GM19372 (cell line): ENCODE results near the gene TAGAP.
A peak's percentile ranks its signal among the peaks of the same experiment; 100 is the strongest.
"Not testable (repeated sequence)": the region's sequence is repeated elsewhere in the genome, so short reads cannot be mapped to it uniquely, and the experiment has no call there.

Source experiments
- ATAC-seq: cut with Tn5 transposase; IDR thresholded peaks from one replicate; pipeline ENCODE4 v1.9.1; 2021; ENCODE audit warnings: mild to moderate bottlenecking, low read depth, moderate library complexity; ENCODE audit not compliant: unreplicated experiment

TAGAP gene

DNA sequence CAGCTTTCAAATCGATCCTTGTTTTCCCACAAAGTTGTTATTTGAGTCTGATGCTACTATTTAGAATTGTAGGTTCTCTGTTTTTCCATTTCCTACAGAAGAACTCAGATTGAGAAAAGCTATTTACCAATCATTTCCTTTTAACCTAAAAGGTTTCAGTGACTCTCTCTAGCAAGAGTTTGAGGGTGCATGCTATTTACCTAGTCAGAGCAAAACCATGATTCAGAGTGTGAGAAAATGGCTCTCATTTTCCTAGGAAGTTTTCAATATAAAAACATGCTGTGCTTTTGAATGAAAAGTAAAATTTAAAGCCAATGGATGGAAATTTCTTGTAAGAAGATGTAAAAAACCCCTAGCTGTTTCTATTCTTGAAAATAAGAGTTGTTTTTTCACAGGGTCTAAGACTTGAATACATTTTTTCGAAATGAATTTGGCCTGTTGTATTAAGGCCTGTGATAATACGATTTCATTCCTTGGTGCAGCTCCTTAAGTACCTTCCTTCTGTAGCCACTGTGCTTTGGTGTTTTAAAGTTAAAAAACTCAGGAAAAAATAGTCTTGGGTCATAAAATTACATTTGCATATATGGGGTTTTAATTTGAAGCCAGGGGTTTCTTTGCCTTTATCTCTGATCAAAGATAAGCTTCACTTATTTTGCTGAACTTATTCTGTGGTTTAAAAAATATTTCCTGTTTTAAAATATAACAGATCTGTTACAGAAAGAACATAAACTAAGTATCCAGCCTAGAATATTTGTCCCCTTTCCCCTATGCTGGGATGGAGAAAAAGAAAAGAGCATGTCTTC, 26.8 kb downstream of the TAGAP start:
- ATAC-seq: no peak

DNA sequence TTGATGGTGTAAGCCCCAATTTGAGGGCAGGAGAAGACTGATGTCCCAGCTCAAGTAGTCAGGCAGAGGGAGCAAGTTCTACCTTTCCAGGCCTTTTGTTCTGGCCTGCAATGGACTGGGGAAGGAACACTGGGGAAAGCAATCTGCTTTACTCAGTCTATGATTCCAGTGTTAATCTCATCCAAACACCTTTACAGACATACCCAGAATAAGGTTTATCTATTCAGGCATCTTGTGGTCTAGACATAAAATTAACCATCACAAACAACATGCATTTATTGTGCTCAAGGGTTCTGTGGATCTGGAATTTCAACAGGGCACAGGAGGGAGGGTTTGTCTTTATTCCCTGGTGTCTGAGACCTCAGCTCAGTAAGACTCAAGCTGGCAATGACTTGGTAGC, 30.4 kb downstream of the TAGAP start:
- ATAC-seq: no peak

DNA sequence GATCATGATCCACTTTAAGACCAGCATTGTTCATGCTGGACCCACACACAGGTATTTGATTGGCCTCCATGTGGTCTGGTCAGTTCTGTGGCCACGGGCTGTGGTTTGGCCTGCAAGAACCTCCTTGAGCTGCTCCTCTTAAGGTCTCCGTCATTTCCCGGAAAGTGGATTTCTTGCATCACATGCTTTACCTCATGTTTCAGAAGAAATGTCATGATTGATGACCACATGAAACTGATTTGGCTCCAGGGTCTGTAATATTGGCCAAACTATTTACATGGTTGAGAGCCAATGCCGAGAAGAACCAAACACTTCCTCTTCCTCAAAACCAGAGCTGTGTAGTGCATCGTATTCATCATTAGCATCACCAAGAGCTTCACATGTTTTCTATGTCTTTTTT, 31.6 kb downstream of the TAGAP start:
- no peak for ATAC-seq

DNA sequence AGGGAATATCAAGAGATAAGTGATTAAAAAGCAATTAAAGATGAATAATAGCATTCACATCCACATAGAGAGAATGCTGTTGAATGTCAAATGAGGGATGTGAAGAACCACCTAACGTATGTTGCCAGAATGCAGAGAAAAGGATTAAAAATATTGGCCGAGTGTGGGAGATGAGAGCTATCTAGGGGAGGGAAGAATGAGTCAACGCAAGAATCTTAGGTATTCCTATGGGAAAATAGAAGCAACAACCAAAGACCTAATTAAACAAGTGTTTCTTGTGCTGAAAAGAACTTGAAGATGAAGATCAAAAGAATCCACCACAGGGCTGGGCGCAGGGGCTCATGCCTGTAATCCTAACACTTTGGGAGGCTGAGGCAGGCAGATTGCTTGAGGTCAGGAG, 32.6 kb downstream of the TAGAP start:
- ATAC-seq: no peak

DNA sequence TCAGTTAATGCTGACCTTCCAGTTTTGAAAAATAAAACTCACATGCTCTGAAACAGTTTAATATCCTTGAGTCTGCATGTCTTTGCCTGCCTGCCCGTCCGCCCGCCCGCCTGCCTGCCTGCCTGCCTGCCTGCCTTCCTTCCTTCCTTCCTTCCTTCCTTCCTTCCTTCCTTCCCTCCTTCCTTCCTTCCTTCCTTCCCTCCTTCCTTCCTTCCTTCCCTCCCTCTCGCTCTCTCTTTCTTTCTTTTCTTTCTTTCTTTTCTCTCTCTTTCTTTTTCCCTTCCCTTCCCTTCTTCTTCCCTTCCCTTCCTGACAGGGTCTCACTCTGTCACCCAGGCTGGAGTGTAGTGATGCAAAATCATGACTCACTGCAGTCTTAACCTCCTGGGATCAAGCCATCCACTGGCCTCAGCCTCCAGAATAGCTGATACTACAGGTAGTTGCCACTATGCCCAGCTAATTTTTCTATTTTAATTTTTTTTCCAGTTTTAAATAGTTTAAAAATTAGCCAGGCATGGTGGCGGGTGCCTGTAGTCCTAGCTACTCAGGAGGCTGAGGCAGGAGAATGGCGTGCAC, 34.7 kb downstream of the TAGAP start:
- ATAC-seq: not testable (repeated sequence)

DNA sequence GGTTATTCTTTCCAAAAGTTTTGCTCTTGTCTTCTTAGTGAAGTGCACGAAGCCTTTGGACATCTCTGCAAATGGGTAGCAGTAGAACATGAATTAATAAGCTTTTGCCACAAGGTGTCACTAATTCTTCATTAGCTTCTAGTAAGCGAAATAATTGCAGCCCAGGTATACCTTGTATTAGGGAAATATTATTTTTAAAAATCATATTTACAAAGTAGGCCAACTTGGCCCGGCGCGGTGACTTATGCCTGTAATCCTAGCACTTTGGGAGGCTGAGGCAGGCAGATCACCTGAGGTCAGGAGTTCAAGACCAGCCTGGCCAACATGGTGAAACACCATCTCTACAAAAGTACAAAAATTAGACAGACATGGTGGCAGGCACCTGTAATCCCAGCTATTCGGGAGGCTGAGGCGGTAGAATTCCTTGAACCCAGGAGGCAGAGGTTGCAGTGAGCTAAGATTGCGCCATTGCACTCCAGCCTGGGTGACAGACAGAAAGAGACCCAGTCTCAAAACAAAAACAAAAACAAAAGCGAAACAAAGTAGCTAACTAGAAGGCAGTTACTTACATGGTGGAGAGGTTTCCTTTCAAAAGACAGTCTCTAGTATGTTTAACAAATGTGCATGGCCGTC, 36.0 kb downstream of the TAGAP start:
- ATAC-seq: peak; percentile 61

DNA sequence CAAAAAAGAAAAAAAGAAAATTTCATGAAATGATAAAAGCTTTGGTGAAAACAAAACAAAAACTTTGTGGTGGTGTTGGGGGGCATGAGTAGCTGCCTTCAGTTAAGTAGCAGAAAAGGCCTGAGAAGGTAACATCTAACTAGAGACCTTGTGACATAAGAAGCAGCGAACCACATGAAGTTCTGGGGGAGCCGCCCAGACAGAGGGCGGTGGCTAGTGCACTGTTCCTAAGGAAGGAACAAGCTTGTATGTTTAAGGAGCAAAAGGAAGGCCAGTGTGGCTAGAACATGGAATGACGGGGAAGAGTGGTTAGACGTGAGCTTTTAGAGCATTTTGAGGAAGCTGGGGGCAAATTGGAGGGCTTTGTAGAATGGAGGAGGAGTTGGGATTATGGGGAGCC, 37.3 kb downstream of the TAGAP start:
- ATAC-seq: no peak

DNA sequence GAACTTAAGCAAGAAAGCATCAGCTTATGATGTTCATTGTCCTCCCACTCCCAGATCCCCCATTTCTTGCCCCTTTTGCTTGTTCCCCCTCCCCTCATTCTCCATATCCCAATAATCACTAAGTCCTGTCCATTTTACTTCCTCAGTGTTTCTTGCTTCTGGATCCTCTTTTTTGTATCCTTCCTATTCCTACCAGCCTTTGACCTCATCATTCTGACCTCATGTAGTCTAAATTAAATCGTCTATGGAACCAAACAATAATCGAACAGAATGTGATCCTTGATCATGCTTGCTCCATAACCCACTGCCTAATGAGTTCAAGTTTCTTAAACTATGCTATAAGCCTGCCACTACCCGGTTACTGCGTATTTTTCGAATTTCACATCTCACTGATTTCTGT, 39.4 kb downstream of the TAGAP start:
- ATAC-seq: no peak

DNA sequence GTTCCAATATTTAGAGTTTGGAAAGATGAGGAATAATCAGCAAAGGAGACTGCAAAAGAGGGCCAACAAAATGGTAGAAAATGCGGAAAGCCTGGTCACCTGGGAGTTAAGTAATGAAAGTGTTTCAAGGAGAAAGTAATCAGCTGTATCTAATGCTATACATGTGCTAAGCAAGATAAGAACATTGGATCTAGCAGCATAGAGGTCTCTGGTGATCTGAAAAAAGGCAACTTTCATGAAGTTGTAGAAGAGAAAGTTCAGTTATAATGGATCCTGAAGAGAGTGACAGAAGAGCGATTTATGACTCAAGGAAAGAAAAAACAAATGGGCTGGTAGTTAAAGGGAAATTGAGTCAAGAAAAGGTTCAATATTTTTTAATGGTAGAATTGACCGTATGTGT, 40.2 kb downstream of the TAGAP start:
- ATAC-seq: no peak

DNA sequence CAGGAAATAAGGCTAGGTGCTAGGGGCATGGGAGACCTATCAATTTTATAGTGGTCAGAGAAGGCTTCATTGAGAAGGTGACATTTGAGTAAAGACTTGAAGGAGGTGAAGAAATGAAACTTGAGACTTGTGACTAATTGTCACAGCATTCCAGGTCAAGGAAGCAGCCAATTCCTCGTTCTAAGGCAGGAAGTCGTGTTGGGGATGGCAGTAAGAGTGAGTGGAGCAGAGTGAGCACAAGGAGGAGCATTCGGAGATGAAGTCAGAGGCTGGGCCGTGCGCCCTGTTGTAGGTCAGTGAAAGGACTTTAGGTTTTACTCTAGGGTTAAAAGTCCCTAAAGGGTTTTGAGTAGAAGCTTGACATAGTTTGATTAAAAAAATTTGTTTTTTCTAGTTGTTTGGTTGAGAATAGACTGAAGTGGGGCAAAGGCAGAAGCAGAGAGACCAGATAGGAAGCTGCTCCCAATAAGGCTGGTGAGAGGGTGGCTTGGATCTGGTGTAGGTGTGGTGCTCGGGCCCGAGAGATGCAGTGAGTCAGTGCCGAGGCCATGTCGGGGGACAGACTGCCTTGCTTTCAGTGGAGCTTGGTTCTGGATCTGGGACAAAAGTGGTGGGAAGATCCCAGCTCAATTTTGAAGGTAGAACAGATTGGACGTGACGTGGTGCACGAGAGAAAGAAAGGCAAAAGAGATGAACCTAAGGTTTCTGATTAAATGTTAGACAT, 42.2 kb downstream of the TAGAP start:
- ATAC-seq: no peak

DNA sequence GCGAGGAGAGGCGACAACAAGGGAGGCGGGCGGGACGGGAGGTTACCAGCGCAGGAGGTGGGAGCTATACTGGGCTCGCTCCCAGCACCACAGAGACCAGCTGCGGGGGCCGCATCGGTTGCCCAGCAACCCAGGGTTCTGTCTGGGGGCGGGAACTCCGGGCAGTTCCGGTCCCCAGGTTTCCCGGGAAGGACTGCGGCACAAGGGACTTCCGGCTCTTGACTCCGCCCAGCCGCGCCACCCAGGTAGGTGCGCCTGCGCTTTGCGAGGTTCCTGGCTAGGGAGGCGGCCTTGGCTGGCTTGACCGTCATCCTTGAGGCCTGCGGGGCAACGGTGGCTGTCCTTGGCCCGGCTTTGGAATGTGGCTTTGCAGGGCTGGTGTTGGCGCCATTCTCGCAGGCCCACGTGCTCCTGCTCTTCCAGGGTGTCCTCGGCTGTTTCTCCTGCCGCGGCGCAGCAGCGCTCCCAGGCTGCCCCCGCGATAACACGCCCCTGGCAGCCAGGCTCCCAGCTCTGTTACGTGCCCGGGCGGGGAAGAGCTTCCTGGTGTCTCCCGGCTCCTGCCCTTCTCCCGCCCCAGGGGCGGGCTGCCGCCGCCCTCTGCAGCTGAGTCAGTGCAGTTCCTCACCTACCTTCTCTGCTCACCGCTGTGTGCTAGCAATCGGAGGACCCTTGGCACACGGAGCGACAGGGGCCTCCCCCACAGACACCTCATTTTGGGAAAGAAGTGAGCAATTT, 45.0 kb downstream of the TAGAP start, which contains the start of gene RSPH3:
Gene RSPH3 (minus strand): TSS at position 537 of the 738 bp plus-strand sequence. CDS start 652 bp downstream, outside the sequence.
- ATAC-seq: peak; percentile 91

DNA sequence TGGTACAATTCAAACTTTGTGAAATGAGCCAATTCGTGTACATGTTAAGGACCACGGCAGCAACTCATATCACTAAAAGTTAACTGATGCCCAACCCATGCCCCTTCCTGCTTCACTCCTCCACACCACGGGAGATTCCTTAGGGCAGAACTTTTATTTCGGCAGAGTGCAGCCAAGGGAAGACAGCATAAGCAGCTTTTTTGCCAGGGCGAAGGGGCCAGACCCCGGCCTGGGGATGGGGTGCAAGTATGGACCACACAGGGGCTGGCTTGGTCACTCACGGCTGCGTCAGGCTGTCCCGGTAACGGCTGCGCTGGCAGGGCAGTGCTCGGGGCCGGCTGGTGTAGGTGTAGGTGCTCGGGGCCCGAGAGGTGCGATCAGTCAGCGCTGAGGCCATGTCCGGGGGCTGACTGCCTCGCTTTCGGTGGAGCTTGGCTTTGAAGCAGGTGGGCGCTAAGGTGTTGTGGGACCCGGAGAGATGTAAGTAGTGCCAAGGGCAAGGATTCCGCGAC, 45.6 kb downstream of the TAGAP start:
- peak; percentile 39 for ATAC-seq

DNA sequence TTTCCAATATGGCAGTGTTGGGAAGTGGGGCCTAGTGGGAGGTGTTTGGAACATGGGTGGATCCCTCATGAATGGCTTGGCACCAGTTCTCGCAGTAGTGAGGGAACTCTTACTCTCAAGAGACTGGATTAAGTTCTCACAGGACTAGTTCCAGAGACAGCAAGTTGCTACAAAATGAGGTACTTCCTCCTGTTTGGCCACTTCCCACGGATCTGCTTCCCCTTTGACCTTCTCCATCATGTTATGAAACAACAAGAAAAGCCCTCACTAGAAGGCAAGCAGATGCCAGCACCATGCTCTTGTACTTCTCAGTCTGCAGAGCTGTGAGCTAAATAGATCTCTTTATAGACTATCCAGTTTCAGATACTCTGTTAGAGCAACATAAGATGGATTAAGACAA, 47.9 kb downstream of the TAGAP start:
- no peak for ATAC-seq

DNA sequence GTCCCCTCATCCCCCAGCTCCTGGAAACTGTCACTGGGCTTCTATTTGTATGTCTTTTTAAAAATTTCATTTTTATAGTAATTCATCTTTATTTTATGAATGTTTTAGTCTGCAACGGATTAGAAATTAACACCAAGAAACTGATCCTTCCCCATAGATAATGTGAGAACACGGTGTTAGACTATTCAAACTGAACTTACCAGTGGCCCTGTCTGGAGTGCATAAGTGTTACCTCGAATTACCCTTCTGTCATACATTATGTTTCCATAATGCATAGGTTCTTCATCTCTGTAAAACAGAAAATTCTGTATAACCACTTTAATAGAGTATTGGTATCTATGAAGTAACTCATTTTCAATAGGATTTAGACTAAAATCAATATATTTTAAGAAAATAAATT, 51.2 kb downstream of the TAGAP start:
- no peak for ATAC-seq

DNA sequence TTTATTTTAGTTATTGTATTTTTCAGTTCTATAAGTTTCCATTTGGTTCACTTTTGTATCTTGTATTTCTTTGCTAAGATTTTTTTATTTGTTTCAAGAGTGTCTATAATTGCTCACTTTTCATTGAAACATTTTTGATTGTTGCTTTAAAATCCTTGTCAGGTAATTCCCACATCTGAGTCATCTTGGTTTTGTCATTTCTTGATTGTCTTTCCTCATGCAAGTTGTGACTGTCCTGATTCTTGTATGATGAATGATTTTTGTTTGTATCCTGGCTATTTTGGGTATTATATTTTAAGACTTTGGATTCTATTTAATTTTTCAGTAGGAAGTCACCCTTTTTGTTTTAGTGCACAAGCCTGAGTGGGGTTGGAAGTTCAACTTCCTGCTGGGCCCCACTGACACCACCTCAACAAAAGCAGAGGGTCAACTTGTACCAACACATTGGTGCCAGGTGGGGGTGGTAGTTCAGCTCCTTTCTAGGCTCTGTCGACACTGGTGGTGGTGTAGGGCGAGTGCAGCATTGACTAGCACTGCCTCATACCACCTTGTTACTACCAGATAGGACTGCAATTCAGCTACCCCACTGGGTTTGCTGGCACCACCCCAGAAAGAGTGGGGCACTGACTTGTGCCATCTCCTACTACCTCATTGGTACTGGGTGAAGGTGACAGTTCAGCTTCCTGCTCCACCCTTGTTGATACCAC, 53.6 kb downstream of the TAGAP start:
- ATAC-seq: no peak

DNA sequence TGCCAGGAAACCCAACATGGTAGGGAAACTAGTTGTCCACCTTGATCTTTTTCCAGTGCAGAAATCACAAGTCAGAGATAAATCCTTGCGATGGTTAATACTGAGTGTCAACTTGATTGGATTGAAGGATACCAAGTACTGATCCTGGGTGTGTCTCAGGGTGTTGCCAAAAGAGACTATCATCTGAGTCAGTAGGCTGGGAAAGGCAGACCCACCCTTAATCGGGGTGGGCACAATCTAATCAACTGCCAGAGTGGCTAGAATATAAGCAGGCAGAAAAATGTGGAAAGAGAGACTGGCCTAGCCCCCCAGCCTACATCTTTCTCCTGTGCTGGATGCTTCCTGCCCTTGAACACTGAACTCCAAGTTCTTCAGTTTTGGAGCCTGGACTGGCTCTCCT, 55.1 kb downstream of the TAGAP start:
- ATAC-seq: not testable (repeated sequence)

DNA sequence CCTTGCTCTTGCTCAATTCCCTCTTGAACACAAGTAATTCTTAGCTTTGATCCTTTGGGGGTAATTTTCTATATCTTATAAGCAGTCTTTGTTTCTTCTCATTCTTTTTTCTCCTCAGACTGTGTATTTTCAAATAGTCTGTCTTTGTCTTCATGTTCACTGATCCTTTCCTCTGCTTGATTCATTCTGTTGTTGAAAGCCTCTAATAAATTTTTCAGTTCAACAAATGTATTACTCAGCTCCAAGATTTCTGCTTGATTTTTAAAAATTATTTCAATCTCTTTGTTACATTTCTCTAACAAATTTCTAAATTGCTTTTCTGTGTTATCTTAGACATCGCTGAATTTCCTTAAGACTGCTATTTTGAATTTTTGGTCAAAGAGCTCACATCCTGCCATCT, 56.3 kb downstream of the TAGAP start:
- no peak for ATAC-seq

DNA sequence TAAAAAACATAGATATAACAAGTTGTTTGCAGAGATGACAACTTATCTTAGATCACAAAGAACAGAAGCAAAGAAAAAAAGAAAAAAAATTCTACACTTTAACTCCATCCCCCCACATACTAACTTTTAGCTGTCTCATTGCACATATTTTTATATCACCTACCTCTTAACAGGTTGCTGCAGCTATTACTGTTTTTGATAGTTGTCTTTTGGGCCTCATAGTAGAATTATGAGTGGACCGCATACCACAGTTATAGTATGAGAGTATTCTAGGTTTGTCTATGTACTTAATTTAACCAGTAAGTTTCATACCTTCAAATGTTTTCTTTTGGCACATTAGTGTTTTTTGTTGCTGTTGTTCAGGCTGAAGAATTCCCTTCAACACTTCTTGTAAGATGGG, 57.1 kb downstream of the TAGAP start:
- ATAC-seq: no peak
